UCSD-AML1 (cell line): ENCODE results near the gene ZBTB39.
"Not testable (repeated sequence)": the region's sequence is repeated elsewhere in the genome, so short reads cannot be mapped to it uniquely, and the experiment has no call there.

Source experiments
- DNase-seq: peaks from one replicate; lab custom pipeline; 2025; ENCODE audit not compliant: unreplicated experiment; lab: John Stamatoyannopoulos, UW

Gene ZBTB39, protein sequence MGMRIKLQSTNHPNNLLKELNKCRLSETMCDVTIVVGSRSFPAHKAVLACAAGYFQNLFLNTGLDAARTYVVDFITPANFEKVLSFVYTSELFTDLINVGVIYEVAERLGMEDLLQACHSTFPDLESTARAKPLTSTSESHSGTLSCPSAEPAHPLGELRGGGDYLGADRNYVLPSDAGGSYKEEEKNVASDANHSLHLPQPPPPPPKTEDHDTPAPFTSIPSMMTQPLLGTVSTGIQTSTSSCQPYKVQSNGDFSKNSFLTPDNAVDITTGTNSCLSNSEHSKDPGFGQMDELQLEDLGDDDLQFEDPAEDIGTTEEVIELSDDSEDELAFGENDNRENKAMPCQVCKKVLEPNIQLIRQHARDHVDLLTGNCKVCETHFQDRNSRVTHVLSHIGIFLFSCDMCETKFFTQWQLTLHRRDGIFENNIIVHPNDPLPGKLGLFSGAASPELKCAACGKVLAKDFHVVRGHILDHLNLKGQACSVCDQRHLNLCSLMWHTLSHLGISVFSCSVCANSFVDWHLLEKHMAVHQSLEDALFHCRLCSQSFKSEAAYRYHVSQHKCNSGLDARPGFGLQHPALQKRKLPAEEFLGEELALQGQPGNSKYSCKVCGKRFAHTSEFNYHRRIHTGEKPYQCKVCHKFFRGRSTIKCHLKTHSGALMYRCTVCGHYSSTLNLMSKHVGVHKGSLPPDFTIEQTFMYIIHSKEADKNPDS

DNA sequence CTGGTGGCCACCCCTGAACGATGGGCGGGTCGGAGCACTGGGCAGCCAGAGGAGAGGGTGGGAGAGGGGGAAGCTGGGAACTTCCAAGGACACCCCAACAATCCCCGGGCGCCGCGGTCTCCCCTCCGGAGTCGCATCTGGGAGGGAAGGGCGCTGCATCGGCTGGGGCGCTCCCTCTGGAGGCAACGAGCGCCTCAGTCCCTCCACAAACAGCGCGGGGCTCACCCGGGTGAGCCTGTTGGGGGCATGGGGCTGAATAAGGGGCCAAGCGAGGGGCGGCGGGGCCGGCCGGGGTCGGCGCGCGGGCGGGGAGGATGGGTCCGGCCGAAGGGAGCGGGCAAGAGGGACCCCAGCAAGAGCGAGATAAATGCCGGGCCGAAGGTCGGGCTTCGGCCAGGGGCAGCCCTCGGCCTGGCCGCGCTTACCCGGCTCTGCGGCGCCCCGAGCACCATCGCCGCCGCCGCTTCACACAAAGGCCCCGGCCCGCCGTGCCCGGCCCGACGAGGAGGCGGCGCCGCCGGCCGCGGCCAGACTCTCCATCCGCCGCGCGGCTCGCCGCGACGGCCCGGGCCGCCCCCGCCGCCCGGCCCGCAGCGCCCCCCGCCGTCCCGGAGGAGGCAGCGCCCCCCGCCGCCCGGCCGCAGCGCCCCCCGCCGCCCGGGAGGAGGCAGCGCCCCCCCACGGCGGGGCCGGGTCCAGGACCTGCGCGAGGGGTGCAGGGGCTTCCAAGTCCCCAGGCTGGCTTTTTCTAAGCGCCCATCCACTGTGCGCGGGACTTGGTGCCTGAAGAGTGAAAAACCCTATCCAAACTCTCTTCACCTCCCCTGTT is at the start of gene ZBTB39:
Gene ZBTB39 (minus strand): TSS at position 567 of the 829 bp plus-strand sequence. CDS start 1,629 bp downstream, outside the sequence.
- peak; percentile 80 for DNase-seq

DNA sequence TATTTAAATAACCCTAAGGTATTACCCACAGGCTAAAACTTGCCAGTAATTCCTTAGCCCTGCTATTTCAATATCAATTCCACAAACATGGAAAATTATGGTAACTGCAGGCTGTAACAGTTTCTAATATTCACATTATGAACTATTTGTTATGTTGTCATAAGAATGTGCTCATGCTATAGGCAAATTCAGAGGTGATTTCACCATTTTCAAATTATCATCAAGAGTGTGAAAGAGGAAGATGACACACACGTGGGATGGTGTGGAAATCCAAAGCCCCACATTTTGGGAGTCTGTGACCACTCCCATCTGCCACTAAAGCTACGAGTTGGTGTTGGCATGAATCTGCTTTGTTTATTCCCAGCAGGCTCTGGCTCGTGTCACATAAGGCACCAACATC is 49.5 kb upstream of the ZBTB39 start:
- DNase-seq: no peak

DNA sequence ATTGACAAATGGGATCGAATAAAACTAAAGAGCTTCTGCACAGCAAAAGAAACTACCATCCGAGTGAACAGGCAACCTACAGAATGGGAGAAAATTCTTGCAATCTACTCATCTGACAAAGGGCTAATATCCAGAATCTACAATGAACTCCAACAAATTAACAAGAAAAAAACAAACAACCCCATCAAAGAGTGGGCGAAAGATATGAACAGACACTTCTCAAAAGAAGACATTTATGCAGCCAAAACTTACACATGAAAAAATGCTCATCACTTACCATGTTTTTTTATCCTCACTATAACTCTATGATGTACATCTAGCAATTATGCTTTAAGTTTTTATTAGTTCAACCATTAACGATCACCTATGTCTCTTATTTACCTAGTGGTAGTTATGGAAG is 47.6 kb upstream of the ZBTB39 start:
- DNase-seq: not testable (repeated sequence)

DNA sequence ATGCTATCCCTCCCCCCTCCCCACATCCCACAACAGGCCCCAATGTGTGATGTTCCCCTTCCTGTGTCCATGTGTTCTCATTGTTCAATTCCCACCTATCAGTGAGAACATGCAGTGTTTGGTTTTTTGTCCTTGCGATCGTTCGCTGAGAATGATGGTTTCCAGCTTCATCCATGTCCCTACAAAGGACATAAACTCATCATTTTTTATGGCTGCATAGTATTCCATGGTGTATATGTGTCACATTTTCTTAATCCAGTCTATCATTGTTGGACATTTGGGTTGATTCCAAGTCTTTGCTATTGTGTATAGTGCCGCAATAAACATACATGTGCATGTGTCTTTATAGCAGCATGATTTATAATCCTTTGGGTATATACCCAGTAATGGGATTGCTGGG is 46.8 kb upstream of the ZBTB39 start:
- DNase-seq: not testable (repeated sequence)

DNA sequence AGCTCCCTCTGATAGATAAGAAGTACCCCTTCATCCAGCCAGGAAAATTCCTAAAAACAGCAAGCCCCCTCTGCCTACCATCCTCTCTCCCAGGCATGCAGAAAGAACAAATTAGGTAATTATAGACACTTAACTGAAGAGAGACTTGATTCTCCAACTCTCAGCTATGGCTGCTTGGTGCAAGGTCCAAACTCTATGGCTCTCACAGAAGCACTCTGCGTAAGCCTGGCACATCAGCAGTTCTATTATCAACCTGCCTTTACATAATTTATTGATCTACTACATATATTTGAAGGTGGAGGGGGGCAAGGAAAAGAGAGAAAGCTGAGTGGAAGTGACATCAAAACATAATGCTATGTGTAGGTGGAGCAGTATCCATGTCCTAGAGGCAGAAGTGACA is 44.7 kb upstream of the ZBTB39 start:
- DNase-seq: no peak

DNA sequence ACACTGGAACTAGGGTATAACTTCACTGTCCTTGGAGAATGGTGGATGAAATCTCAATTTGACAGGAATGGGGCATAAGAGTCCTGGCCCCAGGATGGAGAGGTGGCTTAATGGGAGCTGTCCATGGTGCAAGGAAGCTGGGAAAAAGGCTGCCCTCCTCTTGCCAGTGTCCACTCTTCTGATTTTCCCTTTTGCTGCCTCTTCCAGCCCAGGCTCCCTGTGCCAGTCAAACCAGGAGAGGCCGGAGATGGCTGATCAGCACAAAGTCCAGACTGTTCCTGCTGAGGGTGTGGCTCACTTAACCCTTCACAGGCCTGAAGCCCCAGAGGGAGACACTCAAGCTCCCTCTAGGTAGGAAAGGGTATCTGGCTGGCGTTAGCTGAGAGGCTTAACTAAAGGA is 43.5 kb upstream of the ZBTB39 start, which contains the start of gene MYO1A:
Gene MYO1A (minus strand): TSS at position 240 of the 400 bp plus-strand sequence. CDS start 1,806 bp downstream, outside the sequence.
- DNase-seq: no peak

DNA sequence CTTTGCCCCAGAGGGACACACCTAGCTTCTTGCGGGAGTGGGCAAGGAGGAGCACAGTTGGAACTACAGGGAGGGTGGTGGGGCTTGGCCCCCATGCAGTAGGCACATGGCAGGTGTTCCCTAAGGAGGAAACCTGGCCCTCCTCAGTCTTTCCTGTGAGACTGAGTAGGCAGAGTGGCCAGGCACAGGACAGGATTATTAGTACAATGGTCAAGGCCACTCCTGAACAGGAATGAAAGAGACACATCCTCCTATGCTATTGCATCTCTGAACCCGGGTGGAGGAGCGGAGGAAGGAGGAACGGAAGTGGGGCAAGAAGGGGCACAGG is 42.7 kb upstream of the ZBTB39 start:
- DNase-seq: no peak

DNA sequence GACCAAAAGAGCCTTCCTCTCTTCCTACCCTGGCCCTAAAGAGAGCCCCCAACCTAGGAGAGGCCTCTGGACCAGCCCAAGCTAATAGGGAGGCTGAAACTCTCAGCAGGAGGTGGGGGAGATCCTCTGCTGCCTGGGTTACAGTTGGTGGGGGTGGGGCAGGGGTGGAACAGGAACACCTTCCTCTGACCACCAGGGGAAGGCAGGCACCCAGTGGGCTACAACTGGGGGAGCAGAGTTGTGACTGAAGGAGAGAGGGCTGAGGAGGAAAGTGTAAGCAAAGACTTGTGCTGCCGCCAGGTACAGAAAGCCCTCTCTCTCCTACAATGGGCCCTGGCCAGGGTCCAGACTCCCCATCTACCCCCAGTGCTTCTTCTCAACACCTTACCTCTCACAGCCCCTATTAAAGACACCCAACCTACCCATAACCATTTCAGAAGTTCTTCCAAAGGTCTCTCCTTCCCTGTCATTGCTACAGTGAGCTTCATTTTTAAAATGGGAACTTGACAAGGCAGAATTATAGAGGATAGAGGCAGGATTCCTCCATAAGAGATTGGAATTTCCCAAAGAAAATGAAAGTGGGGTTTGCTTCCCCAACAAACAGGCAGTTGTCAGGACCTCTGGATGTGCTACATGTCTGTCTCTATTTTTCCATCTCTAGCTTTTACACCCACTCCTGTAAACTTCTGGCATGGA is 42.2 kb upstream of the ZBTB39 start:
- DNase-seq: no peak

DNA sequence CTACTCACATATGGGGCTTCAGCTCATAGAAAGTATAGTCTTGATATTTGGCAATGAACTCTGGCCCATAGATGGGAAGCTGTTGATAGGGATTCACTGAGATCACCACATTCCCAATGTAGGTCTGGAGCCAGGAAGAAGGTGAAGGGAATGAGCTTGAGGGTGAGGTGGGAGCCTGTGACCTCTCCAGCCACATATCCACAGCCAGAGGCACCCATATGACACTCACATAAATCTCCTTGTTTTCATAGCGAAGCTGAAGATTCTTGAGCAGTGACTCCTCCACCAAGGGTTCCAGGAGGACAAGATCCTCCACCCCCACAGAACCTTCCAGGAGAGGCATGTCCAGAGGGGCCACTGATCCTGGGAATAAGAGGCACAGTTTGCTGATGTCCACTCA is 41.6 kb upstream of the ZBTB39 start:
- no peak for DNase-seq

DNA sequence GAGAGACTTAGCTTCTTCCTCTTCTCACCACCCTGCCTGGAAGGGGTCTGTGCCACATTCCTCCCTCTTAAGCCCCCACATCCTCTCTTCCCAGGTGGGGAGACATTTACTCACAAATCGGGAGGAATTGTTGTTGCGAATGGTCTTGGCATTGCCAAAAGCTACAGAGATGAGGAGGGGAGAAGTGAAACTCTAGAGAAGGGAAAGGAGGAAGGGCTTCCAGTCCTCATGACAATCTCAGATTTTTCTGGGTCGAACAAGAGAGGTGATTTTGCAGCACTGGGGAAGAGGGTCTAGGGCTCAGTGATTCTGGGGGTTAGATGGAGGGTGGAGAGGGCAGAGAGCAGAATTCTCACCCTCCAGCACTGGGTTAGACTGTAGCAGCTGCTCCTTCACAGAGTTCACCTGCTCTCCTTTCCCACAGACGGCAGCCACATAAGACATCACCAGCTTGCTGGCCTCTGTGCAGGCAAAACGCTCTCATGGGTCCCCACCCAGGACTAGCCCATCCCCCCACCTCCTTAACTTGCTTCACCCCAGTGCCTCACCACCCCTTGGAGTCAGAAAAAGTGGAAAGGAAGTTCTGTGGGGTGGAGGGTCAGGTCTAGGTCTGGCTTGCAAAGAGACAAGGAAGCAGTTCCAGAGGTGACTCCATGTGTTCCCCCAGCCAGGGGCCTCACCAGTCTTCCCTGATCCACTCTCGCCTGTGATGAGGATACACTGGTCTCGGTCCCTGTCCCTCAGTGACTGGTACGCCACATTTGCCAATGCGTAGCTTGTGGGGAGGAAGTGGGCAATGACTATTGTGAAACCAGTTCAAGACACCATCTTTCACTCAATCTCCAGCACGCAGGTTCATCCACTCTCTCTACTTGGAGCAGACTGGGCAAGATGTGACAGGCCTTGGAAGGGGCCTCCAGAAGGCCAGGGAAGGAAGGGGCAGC is 40.9 kb upstream of the ZBTB39 start:
- DNase-seq: no peak

DNA sequence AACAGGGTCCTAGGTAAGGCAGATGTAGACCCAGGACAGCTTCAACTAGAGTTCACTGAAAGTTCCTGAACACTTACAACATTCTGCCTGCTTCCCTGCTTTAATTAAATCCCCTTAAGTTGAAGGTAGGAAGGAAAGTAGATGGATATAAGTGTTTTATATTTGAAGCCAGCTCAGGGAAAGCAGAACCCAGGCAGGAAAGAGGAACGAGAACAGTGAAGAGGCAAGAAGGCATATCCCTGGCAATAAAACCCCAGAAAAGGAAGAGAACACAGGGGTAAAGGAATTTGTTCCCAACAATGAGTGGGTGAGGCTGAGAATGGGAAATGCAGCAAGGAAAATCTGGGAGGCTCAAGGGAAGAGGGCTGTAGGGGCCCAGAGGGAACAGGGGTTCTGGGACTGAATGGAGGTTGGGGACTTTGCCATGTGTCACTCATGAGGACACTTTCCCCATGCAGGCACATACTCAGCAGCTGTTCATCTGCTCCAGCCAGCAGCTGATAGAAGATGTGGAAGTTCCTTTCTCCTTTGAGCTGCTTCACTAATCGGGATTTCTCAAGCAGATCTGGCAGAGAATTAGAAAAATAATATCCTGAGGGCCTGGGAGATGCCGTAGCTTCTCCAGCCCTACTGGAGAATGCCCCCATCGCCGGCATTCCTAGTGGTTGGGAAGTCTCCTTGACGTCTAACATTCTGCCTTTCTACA is 39.9 kb upstream of the ZBTB39 start:
- no peak for DNase-seq

DNA sequence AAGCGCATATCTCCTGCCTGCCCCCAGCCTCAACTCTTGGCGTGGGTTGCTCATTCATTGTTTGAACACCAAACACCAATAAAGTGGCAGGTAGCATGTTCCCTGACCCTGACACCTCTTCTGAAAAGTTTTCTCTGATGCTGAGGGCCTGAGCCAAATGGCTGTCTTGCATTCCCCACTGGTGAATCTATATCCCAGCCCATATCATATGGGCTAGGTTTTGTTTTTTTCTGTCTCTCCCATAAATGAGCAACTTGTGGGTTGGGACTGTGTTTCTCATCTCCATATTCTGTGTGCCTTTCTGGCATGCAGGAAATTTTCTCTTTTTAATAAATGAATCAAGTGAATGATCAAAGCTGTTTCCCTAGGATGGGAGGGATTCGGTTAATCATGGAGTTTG is 38.5 kb upstream of the ZBTB39 start:
- no peak for DNase-seq

DNA sequence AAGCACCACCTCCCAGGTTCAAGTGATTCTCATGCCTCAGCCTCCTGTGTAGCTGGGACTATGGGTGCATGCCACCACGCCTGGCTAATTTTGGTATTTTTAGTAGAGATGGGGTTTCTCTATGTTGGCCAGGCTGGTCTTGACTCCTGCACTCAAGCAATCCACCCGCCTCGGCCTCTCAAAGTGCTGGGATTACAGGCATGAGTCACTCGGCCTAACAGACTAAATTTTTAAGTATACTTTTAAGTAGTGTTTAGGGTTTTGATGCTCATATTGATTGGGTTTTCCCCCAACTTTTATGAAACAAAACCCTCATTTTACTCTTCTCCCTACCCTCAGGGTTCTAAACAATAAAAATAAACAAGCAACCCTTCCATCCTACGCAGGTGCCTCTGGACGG is 38.1 kb upstream of the ZBTB39 start:
- DNase-seq: no peak

DNA sequence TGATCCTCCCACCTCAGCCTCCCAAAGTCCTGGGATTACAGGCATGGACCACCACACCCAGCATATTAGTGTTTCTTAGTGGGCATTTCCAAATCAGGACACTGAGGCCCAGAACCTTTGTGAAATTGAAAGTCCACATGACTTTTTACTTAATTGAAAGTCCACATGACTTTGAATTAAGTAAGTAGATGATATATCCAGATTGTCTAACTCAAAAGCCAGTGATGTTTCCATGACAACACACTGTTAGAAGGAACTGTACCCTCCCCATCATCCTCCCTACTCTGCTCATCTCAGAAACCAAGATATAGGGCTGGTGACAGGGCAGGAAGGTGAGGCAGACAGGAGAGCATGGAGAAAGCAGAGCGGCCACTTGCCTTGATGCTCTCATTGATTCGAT is 36.3 kb upstream of the ZBTB39 start:
- DNase-seq: no peak

DNA sequence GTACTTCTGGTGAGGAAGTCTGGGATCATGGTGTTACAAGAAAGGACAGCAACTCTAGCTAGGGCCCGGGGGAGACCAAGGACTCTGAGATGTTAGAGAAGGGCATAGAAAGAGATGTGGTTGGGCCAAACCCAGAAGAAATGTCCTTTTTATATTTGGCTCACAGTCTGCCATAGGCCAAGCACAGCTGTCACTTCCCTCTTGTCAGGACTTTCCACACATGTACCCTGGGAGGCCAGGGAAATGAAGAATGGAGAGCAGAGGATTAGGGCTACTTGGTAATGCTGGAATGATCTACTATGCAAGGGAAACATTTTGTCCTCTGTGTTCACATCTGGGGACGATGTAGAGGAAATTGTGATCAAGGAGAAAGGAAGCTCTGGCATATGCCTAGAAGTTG is 34.4 kb upstream of the ZBTB39 start:
- DNase-seq: no peak

DNA sequence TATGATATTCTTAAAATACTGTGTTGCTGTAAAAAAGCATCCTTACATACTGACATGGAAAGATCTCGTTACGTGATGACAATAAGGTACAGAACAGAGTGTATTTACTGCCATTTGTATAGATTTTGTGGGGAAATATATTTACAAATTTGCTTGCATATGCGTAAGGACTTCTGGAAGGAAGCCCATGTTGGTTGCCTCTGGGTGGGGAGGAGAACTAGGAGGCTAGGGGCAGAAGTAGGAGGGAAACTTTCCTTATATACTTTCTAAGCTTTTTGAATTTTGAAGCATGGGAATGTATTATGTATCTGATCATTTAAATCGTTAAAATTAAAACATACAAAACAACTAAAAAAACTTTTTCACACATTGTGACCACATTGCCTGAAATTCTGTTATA is 33.9 kb upstream of the ZBTB39 start:
- DNase-seq: no peak

DNA sequence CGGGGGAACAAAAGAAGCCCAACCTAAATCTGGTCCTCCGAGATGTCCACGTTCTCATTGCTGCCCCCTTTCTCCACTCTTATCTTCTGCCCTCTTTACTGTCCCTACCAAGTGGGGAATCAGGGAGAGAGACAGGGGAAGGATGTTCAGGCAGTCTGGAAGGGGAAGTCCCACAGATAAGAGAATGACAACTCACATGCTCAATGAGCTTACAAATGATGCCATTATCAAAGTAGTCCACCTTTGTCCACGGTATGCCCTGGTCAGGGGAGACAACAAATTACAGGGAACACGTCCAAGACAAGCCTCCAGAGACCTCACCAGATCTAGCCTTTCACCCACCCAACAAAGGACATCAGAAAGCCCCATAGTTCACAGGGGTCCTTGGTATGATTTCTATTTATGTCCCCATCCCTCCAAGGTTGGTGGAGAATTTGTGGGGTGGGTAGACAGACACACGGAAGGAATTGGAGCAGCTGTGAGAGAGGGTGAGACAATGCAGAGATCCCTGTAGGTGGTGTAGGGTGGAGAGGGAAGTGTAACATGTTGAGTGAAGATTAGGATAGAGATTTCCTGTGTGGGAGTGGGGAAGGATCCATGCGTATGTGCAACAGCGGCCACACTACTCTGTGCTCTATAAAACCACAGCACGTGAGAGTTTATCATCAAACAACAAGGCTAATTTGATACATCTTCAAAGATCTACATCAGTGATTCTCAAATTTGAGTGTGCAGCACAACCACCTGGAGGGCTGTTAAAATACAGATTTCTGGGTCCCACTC is 32.9 kb upstream of the ZBTB39 start:
- no peak for DNase-seq

DNA sequence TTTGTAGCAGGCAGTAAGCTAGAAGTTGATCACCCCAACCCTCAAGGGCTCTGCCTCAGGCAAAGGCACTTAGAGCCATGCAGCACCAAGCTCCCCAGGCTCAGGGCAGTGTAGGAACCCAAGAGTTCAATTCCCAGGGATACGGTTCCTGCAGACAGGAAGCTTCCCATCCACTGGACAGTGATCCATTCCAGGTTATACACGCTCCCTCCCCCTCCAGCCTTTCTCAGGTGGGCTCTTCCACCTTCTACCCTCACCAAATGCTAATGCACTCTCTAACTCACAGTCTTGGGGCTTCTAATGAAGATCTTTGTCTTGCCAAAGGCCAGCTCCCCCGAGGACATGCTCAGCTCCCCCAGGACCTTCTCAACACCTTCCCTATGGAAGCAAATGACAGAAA is 30.9 kb upstream of the ZBTB39 start:
- no peak for DNase-seq

DNA sequence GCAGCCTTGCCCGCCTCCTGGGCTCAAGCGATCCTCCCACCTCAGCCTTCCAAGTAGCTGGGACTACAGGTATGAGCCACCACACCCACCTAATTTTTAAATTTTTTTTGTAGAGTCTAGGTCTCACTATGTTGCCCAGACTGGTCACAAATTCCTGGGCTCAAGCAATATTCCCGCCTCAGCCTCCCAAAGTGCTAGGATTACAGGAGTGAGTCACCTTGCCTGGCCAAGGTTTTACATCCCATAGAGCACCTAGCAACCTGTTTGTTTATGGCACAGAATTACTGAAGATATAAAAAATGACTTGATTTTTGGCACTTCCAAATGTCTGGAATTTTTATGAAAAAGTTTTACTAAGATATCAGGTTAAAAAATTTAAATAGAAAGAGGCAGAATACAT is 27.1 kb upstream of the ZBTB39 start:
- DNase-seq: no peak
